Middle frontal gyrus (tissue), 1 donor: Measurements from ENCODE around the gene SPATS1.
A peak's percentile ranks its signal among the peaks of the same experiment; 100 is the strongest.
"Not testable (repeated sequence)": the region's sequence is repeated elsewhere in the genome, so short reads cannot be mapped to it uniquely, and the experiment has no call there.

Experiments used
- DNase-seq: peaks from one replicate; pipeline ENCODE4 v3.0.0-alpha.2; 2015; ENCODE audit warnings: low spot score; ENCODE audit errors: extremely low spot score

The SPATS1 gene

DNA sequence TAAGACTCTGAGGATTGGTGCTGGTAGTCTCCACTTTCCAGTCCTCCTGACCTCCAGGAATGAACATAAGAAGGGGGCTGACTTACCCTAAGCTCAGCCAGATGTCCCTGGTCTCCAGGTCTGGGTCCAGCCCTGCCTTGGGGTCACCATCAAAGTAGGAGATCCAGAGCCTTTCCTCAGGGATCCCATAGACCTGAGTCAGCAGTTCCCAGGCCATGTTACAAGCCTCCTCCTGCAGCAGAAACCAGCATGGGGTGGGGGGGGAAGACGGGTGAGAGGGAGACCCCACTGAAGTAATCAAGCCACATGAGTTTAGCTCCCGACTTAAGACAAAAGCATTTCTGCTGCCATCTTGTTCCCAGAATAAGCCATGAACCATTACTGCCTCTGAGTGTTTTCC lies 31.1 kb upstream of the SPATS1 start:
- DNase-seq, result no peak

DNA sequence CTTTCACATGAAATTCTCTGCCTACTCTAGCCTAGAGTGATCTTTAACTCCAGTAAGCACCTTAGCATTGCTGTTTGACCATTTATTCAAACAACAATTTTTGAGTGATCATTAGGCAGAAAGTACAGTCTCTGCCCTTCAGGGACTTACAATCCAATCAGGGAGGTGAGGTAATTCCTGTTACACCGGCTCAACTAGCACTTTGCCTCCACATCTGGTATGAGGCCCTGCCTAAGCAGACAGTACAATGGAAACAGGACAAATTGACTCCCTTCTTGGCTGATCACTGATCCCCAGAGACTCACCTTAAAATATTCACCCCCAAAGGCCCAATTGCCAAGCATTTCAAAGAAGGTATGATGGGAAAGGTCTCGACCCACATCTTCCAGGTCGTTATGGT lies 30.7 kb upstream of the SPATS1 start:
- DNase-seq, result no peak

DNA sequence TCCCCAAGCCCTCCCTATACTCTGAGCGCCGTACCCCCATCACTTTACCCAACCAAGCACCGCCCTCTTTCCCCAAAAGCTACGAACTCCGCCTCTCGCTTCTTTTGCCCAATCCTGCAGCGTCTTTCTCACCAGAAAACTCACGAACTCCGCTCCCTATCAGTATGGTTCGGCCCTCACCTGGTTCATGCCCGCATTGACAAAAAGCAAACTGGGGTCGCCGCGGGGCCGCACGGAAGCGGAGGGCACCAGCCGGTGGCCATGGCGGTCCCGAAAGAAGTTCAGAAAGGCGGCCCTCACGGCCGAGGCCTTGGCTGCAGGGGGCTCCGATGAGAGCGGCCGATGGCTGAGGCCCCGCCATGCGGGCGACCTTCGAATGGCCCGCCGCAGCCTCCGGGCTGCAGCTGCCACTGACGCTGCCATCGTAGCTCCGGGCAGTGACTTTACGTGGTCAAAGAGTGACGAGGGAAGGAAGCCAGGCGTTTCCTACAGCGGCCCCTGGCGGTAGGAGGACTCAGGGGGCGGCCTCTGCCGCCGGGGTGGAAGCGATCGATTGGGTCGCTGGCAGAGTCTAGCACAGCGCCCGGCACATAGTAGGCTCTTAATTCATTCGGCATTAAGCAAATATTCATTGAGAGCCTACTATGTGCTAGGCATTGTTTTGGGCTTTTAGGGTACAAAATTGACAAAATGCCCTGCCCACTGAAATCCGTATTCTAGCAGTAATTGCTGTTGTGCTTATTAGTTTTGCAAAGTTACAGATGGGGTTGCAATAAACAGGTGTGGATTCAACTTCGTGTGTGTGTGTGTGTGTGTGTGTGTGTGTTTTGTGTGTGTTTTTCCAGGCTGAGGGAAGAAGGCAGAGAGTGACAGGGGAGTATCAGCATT lies 29.3 kb upstream of the SPATS1 start, which contains the start of gene AARS2:
Gene AARS2 (minus strand): TSS at position 447 of the 888 bp plus-strand sequence. CDS start 24 bp downstream, at position 423.
- peak; percentile 62 for DNase-seq

DNA sequence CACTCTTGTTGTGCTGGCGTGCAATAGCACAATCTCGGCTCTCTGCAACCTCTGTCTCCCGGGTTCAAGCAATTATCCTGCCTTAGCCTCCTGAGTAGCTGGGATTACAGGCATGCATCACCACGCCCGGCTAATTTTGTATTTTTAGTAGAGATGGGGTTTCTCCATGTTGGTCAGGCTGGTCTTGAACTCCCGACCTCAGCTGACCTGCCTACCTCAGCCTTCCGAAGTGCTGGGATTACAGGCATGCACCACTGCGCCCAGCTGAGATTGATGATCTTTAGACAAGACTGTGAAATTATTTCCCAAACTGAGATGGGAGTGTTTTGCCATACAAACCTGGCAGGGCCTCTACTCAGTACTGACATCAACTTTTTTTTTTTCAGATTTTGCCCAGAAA lies 27.8 kb upstream of the SPATS1 start:
- DNase-seq, result not testable (repeated sequence)

DNA sequence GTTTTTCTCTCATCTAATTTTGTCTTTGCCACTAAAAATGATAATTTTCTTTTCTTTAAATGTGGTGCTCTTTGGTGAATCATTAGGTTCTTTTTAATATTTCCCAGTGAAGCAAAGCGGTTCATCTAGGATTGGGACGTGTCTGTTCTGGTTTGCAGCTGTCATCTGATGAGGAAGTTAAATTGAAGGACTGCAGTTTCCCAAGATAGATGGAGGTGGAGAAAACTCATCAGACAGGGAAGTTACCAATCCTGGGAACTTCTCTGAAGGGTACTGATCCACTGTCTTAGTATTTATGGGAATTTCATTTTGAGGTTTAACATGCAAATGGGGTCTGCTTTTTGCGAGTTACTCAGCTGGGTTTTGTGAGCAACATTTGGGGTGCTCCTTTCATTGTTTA lies 26.9 kb upstream of the SPATS1 start:
- no peak for DNase-seq

DNA sequence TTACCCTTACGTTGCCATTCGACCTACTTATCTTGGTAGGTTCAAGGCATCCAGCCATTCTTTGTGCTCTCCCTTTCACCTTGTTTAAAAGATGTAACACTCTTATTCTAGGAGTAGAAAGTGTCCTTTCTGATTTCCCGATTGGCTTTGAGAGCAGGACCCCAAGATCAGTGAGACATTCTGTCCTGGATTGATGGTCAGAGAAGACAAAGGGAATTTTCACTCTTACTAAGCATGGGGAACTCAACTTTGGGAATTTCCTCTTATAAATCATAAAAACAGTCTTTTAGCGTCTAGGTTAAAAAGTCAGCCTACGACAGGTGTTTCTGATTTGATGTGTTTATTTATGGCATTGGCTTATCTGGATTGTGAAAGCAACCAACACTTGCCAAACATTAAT lies 26.5 kb upstream of the SPATS1 start:
- DNase-seq, result no peak

DNA sequence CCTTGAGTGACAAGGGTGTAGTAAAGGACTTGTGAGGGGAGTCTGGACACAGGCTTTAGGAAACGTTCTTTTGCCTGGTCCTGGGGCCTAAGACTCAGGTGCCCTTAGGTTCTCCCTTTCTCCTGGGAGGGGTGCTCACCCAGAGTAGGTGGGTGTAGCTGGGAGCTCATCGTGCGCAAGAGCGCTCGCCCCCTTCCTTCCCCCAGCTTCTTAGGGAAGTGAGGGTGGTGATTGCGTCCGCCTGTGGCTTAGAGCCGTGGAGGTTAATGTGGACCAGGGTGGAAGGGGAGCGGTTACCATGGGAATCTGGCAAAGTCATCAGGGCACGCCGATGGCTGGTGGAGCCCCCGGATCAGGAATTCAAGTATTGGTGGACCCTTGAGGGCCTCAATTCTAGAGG lies 26.0 kb upstream of the SPATS1 start:
- no peak for DNase-seq

DNA sequence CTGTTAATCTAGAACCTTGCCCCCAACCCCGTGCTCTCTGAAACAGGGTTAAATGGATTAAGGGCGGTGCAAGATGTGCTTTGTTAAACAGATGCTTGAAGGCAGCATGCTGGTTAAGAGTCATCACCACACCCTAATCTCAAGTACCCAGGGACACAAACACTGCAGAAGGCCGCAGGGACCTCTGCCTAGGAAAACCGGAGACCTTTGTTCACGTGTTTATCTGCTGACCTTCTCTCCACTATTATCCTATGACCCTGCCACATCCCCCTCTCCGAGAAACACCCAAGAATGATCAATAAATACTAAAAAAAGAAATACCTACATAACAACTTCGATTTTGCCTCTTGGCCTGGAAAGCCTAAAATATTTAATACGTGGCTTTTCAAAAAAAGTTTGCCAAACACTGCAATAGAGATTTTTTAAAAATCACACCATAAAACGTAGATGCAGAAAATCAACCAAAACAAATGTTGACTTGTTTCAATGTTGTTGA lies 25.3 kb upstream of the SPATS1 start:
- DNase-seq, result not testable (repeated sequence)

DNA sequence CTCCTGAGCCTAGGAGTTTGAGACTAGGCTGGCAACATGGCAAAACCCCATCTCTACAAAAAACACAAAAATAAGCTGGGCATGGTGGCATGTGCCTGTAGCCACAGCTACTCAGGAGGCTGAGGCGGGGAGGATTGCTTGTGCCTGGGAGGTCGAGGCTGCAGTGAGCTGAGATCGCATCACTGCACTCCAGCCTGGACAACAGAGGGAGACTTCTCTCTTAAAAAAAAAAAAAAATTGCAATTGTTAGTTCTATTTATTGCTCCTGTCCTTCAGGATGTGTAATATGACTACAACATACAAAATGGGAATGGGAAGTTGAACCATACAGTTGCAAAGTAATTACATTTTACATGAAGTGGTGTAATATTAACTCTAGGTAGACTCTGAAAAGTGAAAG lies 21.2 kb upstream of the SPATS1 start:
- no peak for DNase-seq

DNA sequence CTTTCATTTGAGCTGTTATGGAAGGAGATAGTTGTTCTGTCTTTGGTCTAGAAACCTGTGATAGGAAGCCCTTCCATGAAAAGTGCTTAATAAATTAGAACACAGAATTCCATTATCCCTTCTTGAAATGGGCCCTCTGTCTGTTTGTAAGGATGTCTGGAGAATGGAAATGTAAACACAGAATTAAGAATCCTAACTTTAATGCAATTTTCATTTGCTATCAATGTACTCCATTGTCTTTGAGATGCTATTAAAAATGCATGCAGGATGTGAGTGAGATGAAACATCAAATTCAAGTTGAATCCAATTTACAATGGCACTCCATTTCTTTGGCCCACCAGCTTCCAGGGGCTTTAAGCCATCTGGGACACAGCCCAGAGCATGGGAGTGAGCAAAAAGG lies 15.4 kb upstream of the SPATS1 start:
- DNase-seq, result no peak

DNA sequence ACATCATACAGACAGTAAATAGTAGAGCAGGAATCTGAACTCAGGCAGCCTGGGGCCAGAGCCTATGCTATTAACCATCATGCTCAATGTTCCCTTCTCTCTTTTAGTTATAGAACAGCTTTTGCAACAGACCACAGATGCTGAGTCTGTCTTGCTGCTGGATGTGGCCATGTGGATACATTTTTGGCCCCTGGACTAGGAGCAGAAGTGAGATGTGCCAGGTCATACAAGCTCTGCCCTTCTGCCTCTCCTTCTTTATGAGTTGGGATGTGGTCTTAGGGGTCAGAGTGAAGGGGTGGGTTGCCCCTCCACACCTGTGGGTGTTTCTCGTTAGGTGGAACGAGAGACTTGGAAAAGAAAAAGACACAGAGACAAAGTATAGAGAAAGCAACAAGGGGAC lies 14.7 kb upstream of the SPATS1 start:
- no peak for DNase-seq

DNA sequence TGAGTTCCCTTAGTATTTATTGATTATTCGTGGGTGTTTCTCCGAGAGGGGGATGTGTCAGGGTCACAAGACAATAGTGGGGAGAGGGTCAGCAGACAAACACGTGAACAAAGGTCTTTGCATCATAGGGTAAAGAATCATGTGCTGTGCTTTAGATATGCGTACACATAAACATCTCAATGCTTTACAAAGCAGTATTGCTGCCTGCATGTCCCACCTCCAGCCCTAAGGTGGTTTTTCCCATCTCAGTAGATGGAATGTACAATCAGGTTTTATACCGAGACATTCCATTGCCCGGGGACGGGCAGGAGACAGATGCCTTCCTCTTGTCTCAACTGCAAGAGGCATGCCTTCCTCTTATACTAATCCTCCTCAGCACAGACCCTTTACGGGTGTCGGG lies 14.2 kb upstream of the SPATS1 start:
- not testable (repeated sequence) for DNase-seq

DNA sequence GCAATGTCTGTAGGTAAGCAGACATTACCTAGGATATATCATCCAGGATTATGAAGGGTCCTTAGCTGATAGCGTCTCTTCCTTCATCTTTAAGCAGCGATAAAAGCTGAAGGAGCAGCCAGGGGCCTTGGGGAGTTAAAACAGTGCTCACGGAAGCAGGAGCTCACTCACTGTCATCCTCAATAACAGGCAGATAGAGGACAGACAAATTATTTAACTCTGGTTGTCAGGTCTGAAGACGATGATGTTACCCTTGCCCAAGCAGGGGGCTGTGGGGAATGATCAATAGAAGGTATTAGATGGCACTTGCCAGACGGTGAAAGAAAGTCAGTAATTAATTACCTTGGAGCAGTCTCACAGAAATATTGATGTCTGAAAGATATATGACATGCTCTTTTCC lies 12.6 kb upstream of the SPATS1 start:
- DNase-seq, result no peak

DNA sequence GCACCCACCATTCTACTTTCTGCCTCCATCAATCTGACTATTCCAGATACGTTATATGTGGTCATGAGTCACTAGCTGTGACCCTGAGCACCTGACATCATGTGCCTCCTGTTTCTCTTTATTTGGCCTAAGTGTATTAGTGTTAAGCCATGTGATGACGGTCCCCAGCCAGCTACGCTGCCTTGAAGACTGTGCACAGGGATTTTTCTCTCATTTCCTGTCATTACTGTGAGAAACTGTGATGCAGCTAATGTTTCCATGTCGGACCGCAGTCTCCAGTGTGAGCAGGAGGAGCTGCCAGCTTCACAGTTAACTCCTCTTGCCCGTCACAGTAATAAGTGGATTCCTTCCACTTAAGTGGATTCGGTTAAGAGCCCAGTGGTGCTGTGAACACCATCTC lies 9.9 kb upstream of the SPATS1 start:
- DNase-seq, result no peak

DNA sequence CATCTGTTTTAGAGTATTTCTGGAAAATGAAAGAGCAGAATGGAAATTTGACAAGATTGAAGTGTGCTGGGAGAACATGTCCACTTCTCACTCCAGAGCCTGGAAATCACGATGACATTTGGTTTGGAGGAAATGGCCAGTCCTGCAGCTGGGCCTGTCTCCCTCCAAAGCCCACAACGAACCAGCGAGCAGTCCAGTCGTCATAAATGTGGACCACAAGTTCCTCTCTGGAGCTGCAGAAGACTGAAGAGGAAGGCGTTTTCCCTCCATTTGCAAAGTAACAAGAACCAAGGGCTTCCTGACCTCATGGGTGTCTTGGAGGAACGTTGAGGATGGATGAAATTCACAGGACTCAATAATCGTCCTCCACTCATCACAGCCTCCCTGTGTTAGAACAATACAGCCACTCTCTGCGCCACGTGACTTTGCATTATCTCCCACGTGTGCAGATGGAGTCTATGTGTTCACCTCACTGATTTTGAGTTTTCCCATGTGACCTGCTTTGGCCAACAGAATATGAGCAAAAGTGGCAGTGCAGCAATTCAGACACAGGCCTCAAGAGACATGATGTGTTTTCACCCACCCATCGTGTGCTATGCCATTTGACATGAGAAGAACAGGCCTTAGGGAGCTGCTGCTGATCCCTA lies 9.1 kb upstream of the SPATS1 start:
- DNase-seq, result no peak

DNA sequence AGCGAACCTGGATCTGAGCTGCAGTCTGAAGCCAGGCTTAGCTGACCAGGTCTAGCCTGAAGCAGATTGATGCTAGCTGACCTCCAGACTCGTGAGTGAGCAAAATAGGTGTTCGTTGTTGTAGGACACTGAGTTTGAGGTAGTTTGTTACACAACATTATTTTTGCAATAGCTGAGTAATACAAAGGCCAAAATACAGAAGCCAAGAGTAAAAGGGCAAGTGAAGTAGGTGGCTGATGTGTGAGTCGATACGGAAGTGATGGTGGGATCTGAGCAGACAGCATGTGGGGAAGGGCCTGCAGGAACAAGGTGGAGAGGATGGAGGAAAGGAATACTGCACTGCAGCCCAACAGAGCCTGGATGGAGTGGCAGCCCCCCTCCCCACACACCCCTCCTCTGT lies 8.5 kb upstream of the SPATS1 start:
- DNase-seq, result no peak

DNA sequence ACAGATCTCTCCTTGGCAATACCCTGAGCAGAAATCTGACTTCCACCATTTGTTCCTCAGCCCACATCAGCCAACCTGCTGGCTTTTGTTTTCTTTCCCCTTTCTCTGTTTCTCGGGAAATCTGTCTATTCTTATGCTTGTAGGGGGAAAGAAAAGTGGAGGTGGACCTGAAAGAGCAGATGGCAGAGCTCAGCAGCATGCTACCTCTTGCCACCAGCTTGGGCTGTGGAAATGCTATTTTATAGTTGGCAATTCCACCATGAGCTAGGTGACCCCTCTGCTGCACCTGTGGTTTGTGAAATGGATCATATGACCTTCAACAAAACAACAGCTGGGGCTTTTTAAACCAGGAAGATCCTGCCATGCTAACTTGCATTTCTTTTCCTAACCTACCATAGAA lies 6.8 kb upstream of the SPATS1 start:
- DNase-seq, result no peak

DNA sequence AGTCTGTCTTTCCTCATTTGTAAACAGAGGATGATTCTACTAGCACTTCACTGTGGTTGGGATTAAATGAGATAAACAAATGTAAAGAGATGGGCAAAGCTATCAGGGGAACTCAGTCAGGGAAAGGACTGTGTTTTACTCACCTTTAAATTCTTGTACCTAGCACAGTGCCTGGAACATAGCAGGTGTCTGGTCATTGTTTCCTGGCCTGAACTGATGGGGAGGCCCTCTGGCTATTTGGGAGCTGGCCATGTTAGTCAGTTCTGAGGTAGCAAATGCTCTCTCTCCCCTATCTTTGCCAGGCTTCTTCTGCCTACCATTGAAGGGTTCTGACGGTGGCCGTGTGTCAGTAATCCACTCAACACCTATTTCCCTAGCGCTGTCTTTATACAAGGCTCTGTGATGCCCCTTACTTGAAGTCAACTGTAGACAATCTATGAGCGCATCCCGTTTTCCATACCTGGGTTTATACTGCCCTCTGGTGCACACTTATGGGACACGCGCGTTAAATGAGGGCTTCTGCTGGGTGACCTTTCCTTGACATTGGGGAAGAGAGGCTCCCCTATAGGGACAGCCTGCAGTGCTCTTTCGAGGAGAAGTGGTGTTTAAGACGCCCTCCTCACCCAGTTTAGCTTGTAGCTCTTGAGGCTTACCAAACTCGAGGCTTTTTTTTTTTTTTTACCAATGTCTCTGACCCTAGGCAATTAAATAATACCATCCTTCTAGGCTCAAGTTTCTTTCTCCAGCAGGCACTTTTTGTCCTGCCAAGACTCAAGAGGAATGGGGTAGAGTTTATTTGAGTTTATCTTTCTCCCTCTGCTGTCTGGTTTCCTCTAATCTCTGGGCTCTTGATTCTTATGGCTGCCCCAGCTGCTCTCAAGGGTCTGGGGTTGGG lies 4.0 kb upstream of the SPATS1 start:
- peak; percentile 50 for DNase-seq

DNA sequence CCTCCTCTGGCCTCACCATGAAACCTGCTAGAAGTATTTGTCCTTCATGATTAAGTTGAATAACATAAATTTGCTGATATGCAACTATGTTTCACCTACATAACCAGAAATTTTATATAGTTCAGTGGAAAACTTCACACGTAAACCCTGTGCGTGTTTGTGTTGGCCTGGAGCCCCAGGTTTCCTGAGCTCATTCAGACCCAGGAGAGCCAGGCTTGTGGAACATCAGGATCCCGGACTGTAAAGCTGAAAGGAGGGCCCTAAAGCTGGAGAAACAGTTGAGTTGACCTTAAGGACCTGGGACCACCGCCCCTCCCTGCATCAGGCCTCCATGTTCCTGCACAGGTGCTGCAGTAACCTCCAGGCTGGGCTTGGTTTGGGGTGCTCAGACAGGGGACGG lies 3.1 kb upstream of the SPATS1 start:
- DNase-seq, result no peak

DNA sequence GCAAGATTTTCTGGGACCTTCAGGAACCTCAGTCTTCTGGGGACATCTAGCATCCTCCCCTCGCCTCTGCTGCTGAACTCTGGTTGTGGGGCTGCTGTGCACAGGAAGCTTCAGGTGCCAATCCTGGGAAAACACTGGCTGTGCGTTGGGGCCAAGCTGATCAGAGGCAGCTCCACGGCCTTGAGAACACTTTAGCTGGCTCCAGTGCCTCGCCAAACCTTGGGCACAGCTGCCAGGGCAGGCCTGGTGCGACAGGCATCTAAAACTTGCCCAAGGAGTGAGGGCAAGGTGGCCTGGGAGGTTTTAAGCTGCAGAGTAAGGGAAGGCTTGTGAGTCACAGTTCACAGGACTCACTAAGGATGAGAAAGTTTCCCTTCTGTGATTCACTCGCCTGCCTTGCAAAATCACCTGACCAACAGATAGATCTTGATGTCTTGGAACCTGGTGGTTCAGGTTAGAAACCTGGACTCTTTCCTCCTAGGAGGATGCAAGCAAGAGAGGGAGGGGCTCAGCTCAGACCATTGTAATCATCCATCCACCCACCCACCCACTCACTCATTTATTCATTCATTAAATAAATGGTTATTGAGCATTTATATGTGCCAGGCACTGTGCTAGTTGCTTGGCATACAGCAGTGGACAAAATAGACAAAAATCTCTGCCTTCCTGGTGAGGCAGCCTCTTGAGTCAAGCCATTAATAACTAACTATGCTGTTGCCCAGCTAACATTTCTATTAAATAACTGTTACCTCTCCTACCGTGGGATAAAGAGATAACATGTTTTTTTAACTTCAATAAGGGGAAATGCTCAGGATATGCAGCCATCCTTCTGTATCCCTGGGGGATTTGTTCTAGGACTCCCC lies 2.5 kb upstream of the SPATS1 start:
- no peak for DNase-seq
